ENCODE results near the gene TBKBP1. TPM values are rescaled to one million over a fixed set of nuclear protein-coding genes. Genes with fewer than 3 reads are reported as not detected.
A peak's percentile ranks its signal among the peaks of the same experiment; 100 is the strongest.

The TBKBP1 gene
- total and polyA plus RNA-seq, 8 donors = 2.9 to 14.3 (median 6.3) TPM

- WGBS, 5 donors = 64 to 78% (median 72%) methylated on average over 3 of the region's 3 CpGs
- no peaks in the 10 kb centered on the region for H3K27me3 ChIP-seq
- peak overlapping the region in 1 of 5 donors; percentile 55 for H3K27ac ChIP-seq
- DNase-seq = no peak
- no peak overlapping the region for H3K4me3 ChIP-seq
- H3K9me3 ChIP-seq = no peaks in the 10 kb centered on the region
- intact Hi-C loops (cut with DNase I; ENCODE audit: low total_unique reads) = no loop called here
- H3K36me3 ChIP-seq = peaks cover 95 to 99% (median 98%) of the 10 kb centered on the region in 4 donors
- TF ChIP-seq POLR2AphosphoS5 (IDR thresholded peaks at IDR 0.05) (peak in 2 of 3 donors; percentile 15 to 19), EP300 (IDR thresholded peaks at IDR 0.05) (no peak)
- H3K4me1 ChIP-seq = peaks cover 0 to 27% (median 2%) of the 10 kb centered on the region in 4 donors
Observed at GRCh38 chr17:47665655-47666054, 28.3 kb upstream of the TBKBP1 start.

- DNase-seq = no peak
- H3K27me3 ChIP-seq = no peaks in the 10 kb centered on the region
- intact Hi-C loops (cut with DNase I; ENCODE audit: low total_unique reads) = no loop called here
- peaks cover 0 to 23% (median 0%) of the 10 kb centered on the region in 4 donors for H3K4me1 ChIP-seq
- whole genome bisulfite sequencing, 5 donors = 84 to 92% (median 91%) methylated on average over 4 of the region's 4 CpGs
- no peak for TF ChIP-seq POLR2AphosphoS5 (IDR thresholded peaks at IDR 0.05)
- no peak for TF ChIP-seq EP300 (IDR thresholded peaks at IDR 0.05)
- no peak for TF ChIP-seq CTCF (IDR thresholded peaks at IDR 0.05)
- TF ChIP-seq POLR2A (IDR thresholded peaks at IDR 0.05) = no peak
- no peak overlapping the region for H3K27ac ChIP-seq
- peaks cover 96 to 99% (median 98%) of the 10 kb centered on the region in 4 donors for H3K36me3 ChIP-seq
- no peaks in the 10 kb centered on the region for H3K9me3 ChIP-seq
- no peak overlapping the region for H3K4me3 ChIP-seq
Observed at GRCh38 chr17:47669081-47669480, 24.9 kb upstream of the TBKBP1 start.

GRCh38 chr17:47670064-47670463, 23.9 kb upstream of the TBKBP1 start:
- no peaks in the 10 kb centered on the region for H3K9me3 ChIP-seq
- TF ChIP-seq POLR2A (IDR thresholded peaks at IDR 0.05) (no peak), CTCF (IDR thresholded peaks at IDR 0.05) (no peak), EP300 (IDR thresholded peaks at IDR 0.05) (no peak), POLR2AphosphoS5 (IDR thresholded peaks at IDR 0.05) (no peak)
- WGBS, 5 donors = 11 to 21% (median 17%) methylated on average over 1 of the region's 1 CpG
- H3K4me1 ChIP-seq = peaks cover 0 to 19% (median 0%) of the 10 kb centered on the region in 4 donors
- no peak for DNase-seq
- H3K4me3 ChIP-seq = no peak overlapping the region
- H3K36me3 ChIP-seq = peaks cover 96 to 99% (median 98%) of the 10 kb centered on the region in 4 donors
- no peaks in the 10 kb centered on the region for H3K27me3 ChIP-seq
- intact Hi-C loops (cut with DNase I; ENCODE audit: low total_unique reads) = no loop called here
- H3K27ac ChIP-seq = peak overlapping the region in 2 of 5 donors; percentile 27 to 58

- Histone ChIP-seq H3K4me1 (peaks cover 0 to 7% (median 0%) of the 10 kb centered on the region in 4 donors), H3K27ac (no peak overlapping the region), H3K4me3 (no peak overlapping the region), H3K9me3 (no peaks in the 10 kb centered on the region), H3K27me3 (no peaks in the 10 kb centered on the region), H3K36me3 (peaks cover 100% of the 10 kb centered on the region in 4 donors)
- WGBS, 5 donors = 83 to 91% (median 90%) methylated on average over 4 of the region's 4 CpGs
- intact Hi-C loops (cut with DNase I; ENCODE audit: low total_unique reads) = no loop called here
- no peak for TF ChIP-seq CTCF (IDR thresholded peaks at IDR 0.05)
- TF ChIP-seq POLR2A (IDR thresholded peaks at IDR 0.05) = no peak
- no peak for TF ChIP-seq EP300 (IDR thresholded peaks at IDR 0.05)
- TF ChIP-seq POLR2AphosphoS5 (IDR thresholded peaks at IDR 0.05) = no peak
- no peak for DNase-seq
Observed at GRCh38 chr17:47674499-47674898, 19.5 kb upstream of the TBKBP1 start.

- Histone ChIP-seq H3K4me1 (peaks cover 0 to 2% (median 0%) of the 10 kb centered on the region in 4 donors), H3K36me3 (peaks cover 100% of the 10 kb centered on the region in 4 donors), H3K4me3 (no peak overlapping the region), H3K27ac (no peak overlapping the region), H3K9me3 (no peaks in the 10 kb centered on the region), H3K27me3 (no peaks in the 10 kb centered on the region)
- no peak for TF ChIP-seq POLR2AphosphoS5 (IDR thresholded peaks at IDR 0.05)
- TF ChIP-seq CTCF (IDR thresholded peaks at IDR 0.05) = no peak
- no peak for TF ChIP-seq POLR2A (IDR thresholded peaks at IDR 0.05)
- TF ChIP-seq EP300 (IDR thresholded peaks at IDR 0.05) = no peak
- no peak for DNase-seq
- intact Hi-C loops (cut with DNase I; ENCODE audit: low total_unique reads) = no loop called here
- 88 to 98% (median 94%) methylated on average over 2 of the region's 2 CpGs for WGBS, 5 donors
Observed at GRCh38 chr17:47675380-47676198, 18.4 kb upstream of the TBKBP1 start.
